HEK293T (cell line): ENCODE results near the gene TRIM17.

Experiments used
- ARNT ChIP-seq: fragments of 450-650 bp; IDR thresholded peaks from 2 replicates; pipeline ENCODE4 v1.6.1; 2017; ENCODE audit warnings: mild to moderate bottlenecking
- FOXA1 ChIP-seq: fragments of 450-650 bp; IDR thresholded peaks from 2 replicates; pipeline ENCODE4 v1.6.1; 2016; ENCODE audit warnings: mild to moderate bottlenecking
- SUZ12 ChIP-seq: fragments of 450-650 bp; IDR thresholded peaks from 2 replicates; pipeline ENCODE4 v1.6.1; 2016; ENCODE audit warnings: mild to moderate bottlenecking

- TF ChIP-seq ARNT (no peak), FOXA1 (no peak), SUZ12 (no peak)
Observed at GRCh38 chr1:228358764-228359612, 57.7 kb downstream of the TRIM17 start.
